Astrocyte of the spinal cord (primary cell): ENCODE results near the gene SUZ12.
"Not testable (repeated sequence)": the region's sequence is repeated elsewhere in the genome, so short reads cannot be mapped to it uniquely, and the experiment has no call there.

Experiments used
- DNase-seq: peaks from one replicate; pipeline ENCODE4 v3.0.0; 2011; ENCODE audit warnings: low read depth, low spot score
- H3K4me3 ChIP-seq: 2 replicates; pipeline ENCODE4 v1.5.1; 2011; ENCODE audit warnings: low read depth, mild to moderate bottlenecking, low read length, moderate library complexity
- CTCF ChIP-seq: IDR thresholded peaks from 2 replicates; pipeline ENCODE4 v1.5.1; 2012; ENCODE audit warnings: low read depth, mild to moderate bottlenecking, low read length, inconsistent platforms
- in situ Hi-C: cut with HindIII; loops from 2 replicates; pipeline ENCODE4 v1.10.0; 2017; ENCODE audit warnings: low sequenced_read_pairs

The SUZ12 gene

GRCh38 chr17:32016231-32016630 is 79.4 kb downstream of the SUZ12 start:
- in situ Hi-C loops: no loop called here
- DNase-seq: no peak
- no peak overlapping the region for H3K4me3 ChIP-seq
- TF ChIP-seq CTCF: no peak

DNA sequence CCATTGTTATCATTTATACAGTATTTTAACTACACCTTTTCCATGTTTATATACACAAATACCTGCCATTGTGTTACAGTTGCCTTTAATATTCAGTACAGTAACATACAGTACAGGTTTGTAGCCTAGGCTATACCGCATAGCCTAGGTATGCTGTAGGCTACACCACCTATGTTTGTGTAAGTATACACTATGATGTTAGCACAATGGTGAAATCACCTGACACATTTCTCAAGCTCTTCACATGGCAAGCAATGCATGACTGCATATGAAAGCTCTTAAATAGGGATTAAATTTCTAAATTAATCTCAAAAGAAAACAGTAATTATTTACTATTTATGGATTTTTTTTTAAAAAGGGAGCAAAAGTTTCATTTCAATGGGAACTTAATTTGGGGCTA is 82.4 kb downstream of the SUZ12 start:
- no peak for TF ChIP-seq CTCF

GRCh38 chr17:32020943-32021614 is 84.3 kb downstream of the SUZ12 start:
- no peak for TF ChIP-seq CTCF
- in situ Hi-C loops: no loop called here
- DNase-seq: no peak
- H3K4me3 ChIP-seq: no peak overlapping the region

More for the DNA sequence above, 82.4 kb downstream of the SUZ12 start:
- in situ Hi-C loops: no loop called here
- H3K4me3 ChIP-seq: no peak overlapping the region
- DNase-seq: no peak

DNA sequence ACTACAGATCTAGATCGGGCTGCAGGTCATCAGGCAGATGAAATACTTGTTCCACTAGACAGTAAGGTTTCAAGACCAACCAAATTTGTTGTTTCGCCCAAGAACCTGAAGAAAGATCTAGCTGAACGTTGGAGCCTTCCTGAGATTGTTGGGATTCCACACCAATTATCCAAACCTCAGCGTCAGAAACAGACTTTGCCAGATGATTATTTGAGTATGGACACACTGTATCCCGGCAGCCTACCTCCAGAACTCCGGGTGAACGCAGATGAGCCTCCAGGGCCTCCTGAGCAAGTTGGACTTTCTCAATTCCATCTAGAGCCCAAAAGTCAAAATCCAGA is 84.8 kb downstream of the SUZ12 start:
- no peak overlapping the region for H3K4me3 ChIP-seq
- DNase-seq: no peak
- in situ Hi-C loops: no loop called here
- no peak for TF ChIP-seq CTCF

DNA sequence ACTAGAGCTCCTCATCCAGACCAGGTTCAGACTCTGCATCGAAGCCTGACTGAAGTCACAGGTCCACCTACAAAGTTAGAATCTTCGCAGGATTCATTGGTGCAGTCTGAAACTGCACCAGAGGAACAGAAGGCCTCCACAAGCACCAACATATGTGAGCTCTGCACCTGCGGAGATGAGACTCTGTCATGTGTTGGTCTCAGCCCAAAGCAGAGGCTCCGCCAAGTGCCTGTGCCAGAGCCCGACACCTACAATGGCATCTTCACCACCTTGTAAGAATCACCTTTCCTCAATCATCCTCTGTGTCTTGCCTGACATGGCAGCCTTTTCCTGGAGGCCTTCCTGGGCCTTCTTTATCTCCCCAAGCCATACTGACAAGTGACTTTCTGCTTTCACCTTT is 85.7 kb downstream of the SUZ12 start:
- DNase-seq, H3K4me3 ChIP-seq, in situ Hi-C loops: not testable (repeated sequence)

DNA sequence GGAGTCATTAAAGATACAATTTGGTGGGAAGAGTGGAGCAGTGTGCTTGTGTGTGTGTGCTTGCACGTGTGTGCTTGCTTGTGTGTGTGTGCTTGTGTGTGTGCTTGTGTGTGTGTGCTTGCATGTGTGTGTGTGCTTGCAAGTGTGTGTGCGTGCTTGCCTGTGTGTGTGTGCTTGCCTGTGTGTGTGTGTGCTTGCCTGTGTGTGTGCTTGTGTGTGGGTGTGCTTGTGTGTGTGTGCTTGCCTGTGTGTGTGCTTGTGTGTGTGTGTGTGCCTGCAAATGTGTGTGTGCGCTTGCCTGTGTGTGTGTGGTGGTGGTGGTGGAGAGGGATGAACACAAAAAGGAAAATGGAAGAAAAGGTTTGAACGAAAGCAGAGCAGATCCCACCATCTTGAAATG is 90.5 kb downstream of the SUZ12 start:
- H3K4me3 ChIP-seq: not testable (repeated sequence)

DNA sequence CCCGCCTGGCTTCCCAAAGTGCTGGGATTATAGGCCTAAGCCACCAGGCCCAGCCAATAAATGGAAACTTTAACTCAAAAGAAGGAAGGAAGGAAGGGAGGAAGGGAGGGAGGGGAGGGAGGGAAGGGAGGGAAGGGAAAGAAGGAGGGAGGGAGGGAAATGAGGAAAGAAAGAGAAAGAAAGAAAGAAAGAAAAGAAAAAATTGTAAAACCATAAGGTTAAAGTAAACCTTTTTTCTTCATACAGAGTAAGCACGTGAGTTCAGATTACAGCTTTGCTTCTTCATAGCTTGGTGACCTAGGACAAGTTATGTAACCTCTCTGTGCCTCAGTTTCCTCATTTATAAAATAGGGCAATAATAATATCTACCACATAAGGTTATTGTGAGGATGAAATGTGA is 96.4 kb downstream of the SUZ12 start:
- in situ Hi-C loops: no loop called here
- no peak for DNase-seq
- H3K4me3 ChIP-seq: no peak overlapping the region
- no peak for TF ChIP-seq CTCF

More for the DNA sequence above, 90.5 kb downstream of the SUZ12 start:
- DNase-seq, in situ Hi-C loops: not testable (repeated sequence)

- DNase-seq, in situ Hi-C loops, H3K4me3 ChIP-seq: not testable (repeated sequence)
Measured at GRCh38 chr17:32033812-32034211, 97.0 kb downstream of the SUZ12 start.

- in situ Hi-C loops, H3K4me3 ChIP-seq, DNase-seq: not testable (repeated sequence)
Measured at GRCh38 chr17:32040246-32040645, 103.4 kb downstream of the SUZ12 start.

GRCh38 chr17:32041306-32041875 is 104.6 kb downstream of the SUZ12 start:
- H3K4me3 ChIP-seq, DNase-seq, in situ Hi-C loops: not testable (repeated sequence)

- DNase-seq, in situ Hi-C loops, H3K4me3 ChIP-seq: not testable (repeated sequence)
Measured at GRCh38 chr17:32042266-32042665, 105.5 kb downstream of the SUZ12 start.

- DNase-seq, H3K4me3 ChIP-seq, in situ Hi-C loops: not testable (repeated sequence)
Measured at GRCh38 chr17:32045611-32046010, 108.8 kb downstream of the SUZ12 start.
